Measurements from ENCODE around the gene SRGAP3.
"Not testable (repeated sequence)": the region's sequence is repeated elsewhere in the genome, so short reads cannot be mapped to it uniquely, and the experiment has no call there.

SRGAP3 gene

GRCh38 chr3:9110316-9110715 lies 139.1 kb downstream of the SRGAP3 start:
- no peak for DNase-seq

GRCh38 chr3:9109568-9109914 lies 139.9 kb downstream of the SRGAP3 start:
- no peak for DNase-seq

GRCh38 chr3:9108876-9109567 lies 140.4 kb downstream of the SRGAP3 start:
- DNase-seq, result no peak

- no peak for DNase-seq
These were observed 141.7 kb downstream of the SRGAP3 start for GRCh38 chr3:9107738-9108137.

GRCh38 chr3:9105421-9105820 lies 144.0 kb downstream of the SRGAP3 start:
- DNase-seq, result no peak

- DNase-seq, result no peak
These were observed 145.3 kb downstream of the SRGAP3 start for GRCh38 chr3:9104121-9104520.

GRCh38 chr3:9102240-9102981 lies 147.0 kb downstream of the SRGAP3 start:
- DNase-seq, result no peak

GRCh38 chr3:9101286-9101685 lies 148.2 kb downstream of the SRGAP3 start:
- no peak for DNase-seq

- DNase-seq, result no peak
These were observed 148.9 kb downstream of the SRGAP3 start for GRCh38 chr3:9100513-9100894.

GRCh38 chr3:9099702-9100512 lies 149.5 kb downstream of the SRGAP3 start:
- no peak for DNase-seq

- DNase-seq, result no peak
These were observed 150.4 kb downstream of the SRGAP3 start for GRCh38 chr3:9098716-9099675.

- no peak for DNase-seq
These were observed 152.0 kb downstream of the SRGAP3 start for GRCh38 chr3:9097495-9097894.

GRCh38 chr3:9091486-9092235 lies 157.8 kb downstream of the SRGAP3 start:
- DNase-seq, result no peak

GRCh38 chr3:9088441-9089353 lies 160.7 kb downstream of the SRGAP3 start:
- DNase-seq, result no peak

GRCh38 chr3:9087831-9088413 lies 161.5 kb downstream of the SRGAP3 start:
- DNase-seq, result no peak

- not testable (repeated sequence) for DNase-seq
These were observed 164.0 kb downstream of the SRGAP3 start for GRCh38 chr3:9085428-9085827.

GRCh38 chr3:9081184-9081818 lies 168.1 kb downstream of the SRGAP3 start:
- DNase-seq, result no peak

GRCh38 chr3:9080163-9080562 lies 169.3 kb downstream of the SRGAP3 start:
- DNase-seq, result no peak

- DNase-seq, result no peak
These were observed 169.8 kb downstream of the SRGAP3 start for GRCh38 chr3:9079676-9080075.

Measured in effector CD8-positive, alpha-beta T cell (primary cell).